H1 (cell line): Measurements from ENCODE around the gene IL16. TPM values are rescaled to one million over a fixed set of nuclear protein-coding genes. Genes with fewer than 3 reads are reported as not detected.

ENCODE experiments used
- CTCF ChIA-PET: fragments of 300-600 bp; sonication (Branson Sonifier 250); formaldehyde crosslinking; loops from one replicate; lab custom pipeline; 2021; ENCODE audit not compliant: partially characterized antibody; lab: Charles Lee
- POLR2A ChIA-PET: fragments of 300-600 bp; sonication (Branson Sonifier 250); formaldehyde crosslinking; loops from one replicate; lab custom pipeline; 2021; ENCODE audit warnings: inconsistent platforms; ENCODE audit not compliant: partially characterized antibody; lab: Charles Lee
- DNase-seq, 2 experiments: peaks; one replicate each; pipeline versions ENCODE4 v3.0.0 to v3.0.0-alpha.2; 2010 to 2022; ENCODE audit warnings: low spot score in 2 of 2, low read depth in 1 of 2, mixed read lengths in 1 of 2
- FAIRE-seq: peaks from 2 replicates; lab custom pipeline; 2011; peaks lifted over from hg19 to GRCh38; lab: Jason Lieb, UNC
- H2AFZ ChIP-seq: 2 replicates; pipeline ENCODE4 v1.8.1; 2012; ENCODE audit warnings: low read length, inconsistent platforms
- H2AK5ac ChIP-seq: 2 replicates; pipeline ENCODE4 v1.6.1; 2013; ENCODE audit warnings: low read depth, low read length
- H2BK120ac ChIP-seq: replicated peaks from 2 replicates; pipeline ENCODE3; 2013; ENCODE audit warnings: low read depth, low read length, inconsistent platforms
- H2BK12ac ChIP-seq: 2 replicates; pipeline ENCODE4 v1.6.1; 2013; ENCODE audit warnings: low read depth, low read length
- H2BK15ac ChIP-seq: 2 replicates; pipeline ENCODE4 v1.6.1; 2013; ENCODE audit warnings: low read length
- H2BK20ac ChIP-seq: 2 replicates; pipeline ENCODE4 v1.6.1; 2013; ENCODE audit warnings: low read length
- H2BK5ac ChIP-seq: 2 replicates; pipeline ENCODE4 v1.6.1; 2013; ENCODE audit warnings: low read depth, low read length
- H3K14ac ChIP-seq: 2 replicates; pipeline ENCODE4 v1.6.1; 2013; ENCODE audit warnings: inconsistent platforms; ENCODE audit not compliant: insufficient read length
- H3K18ac ChIP-seq: 2 replicates; pipeline ENCODE4 v1.6.1; 2013; ENCODE audit warnings: low read length; ENCODE audit errors: extremely low read depth
- H3K23ac ChIP-seq: 2 replicates; pipeline ENCODE4 v1.6.1; 2013; ENCODE audit warnings: inconsistent platforms; ENCODE audit not compliant: insufficient read length
- H3K23me2 ChIP-seq: 2 replicates; pipeline ENCODE4 v1.6.1; 2013; ENCODE audit warnings: low read depth, low read length
- H3K27ac ChIP-seq: 2 replicates; pipeline ENCODE4 v1.6.1; 2011; ENCODE audit warnings: low read depth, low read length, inconsistent platforms
- H3K27me3 ChIP-seq, 4 experiments: replicated peaks in 1 of 4; 1 replicate in 1 of 4; 2 replicates in 3 of 4; pipeline versions ENCODE4 v1.6.1 to v1.8.1; 2011 to 2013; ENCODE audit warnings: low read length in 3 of 4, mild to moderate bottlenecking in 3 of 4, inconsistent platforms in 2 of 4, mixed read lengths in 2 of 4, moderate library complexity in 1 of 4; ENCODE audit not compliant: control insufficient read depth in 3 of 4, insufficient read depth in 3 of 4; ENCODE audit errors: extremely low read depth in 1 of 4
- H3K36me3 ChIP-seq, 4 experiments: 2 replicates each; pipeline versions ENCODE4 v1.6.1 to v1.8.1; 2011 to 2013; ENCODE audit warnings: mild to moderate bottlenecking in 4 of 4, low read length in 3 of 4, moderate library complexity in 2 of 4, control low read depth in 1 of 4, inconsistent platforms in 1 of 4; ENCODE audit not compliant: insufficient read depth in 4 of 4, control insufficient read depth in 2 of 4
- H3K4ac ChIP-seq: replicated peaks from 2 replicates; pipeline ENCODE3; 2013; ENCODE audit warnings: low read length, low read depth, mixed read lengths, inconsistent platforms; ENCODE audit not compliant: insufficient read length
- H3K4me1 ChIP-seq, 4 experiments: replicated peaks in 1 of 4; 1 replicate in 1 of 4; 2 replicates in 3 of 4; pipeline versions ENCODE4 v1.6.1 to v1.8.1; 2011 to 2013; ENCODE audit warnings: low read length in 3 of 4, inconsistent platforms in 2 of 4, mixed read lengths in 1 of 4; ENCODE audit not compliant: insufficient read depth in 4 of 4, control insufficient read depth in 3 of 4
- H3K4me2 ChIP-seq, 2 experiments: 2 replicates each; pipeline versions ENCODE4 v1.6.1 to v1.8.1; 2011 to 2013; ENCODE audit warnings: low read depth in 2 of 2, low read length in 2 of 2, control low read depth in 1 of 2, inconsistent platforms in 1 of 2, mild to moderate bottlenecking in 1 of 2; ENCODE audit not compliant: insufficient read depth in 1 of 2
- H3K4me3 ChIP-seq, 4 experiments: fragments of 200-600, 300-600 bp in 1 of 4; sonication (generic), shearing (Covaris generic), sonication (Bioruptor Twin) in 1 of 4; 2 replicates each; pipeline versions ENCODE4 v1.5.1 to v1.8.1; 2011 to 2016; ENCODE audit warnings: low read length in 4 of 4, low read depth in 3 of 4, control low read depth in 2 of 4, inconsistent platforms in 2 of 4, mild to moderate bottlenecking in 2 of 4, mixed read lengths in 1 of 4, moderate library complexity in 1 of 4; ENCODE audit not compliant: insufficient read depth in 2 of 4; ENCODE audit errors: extremely low read depth in 1 of 4
- H3K56ac ChIP-seq: replicated peaks from 2 replicates; pipeline ENCODE3; 2013; ENCODE audit warnings: low read depth, mild to moderate bottlenecking, mixed read lengths, low read length, inconsistent platforms; ENCODE audit not compliant: insufficient read length
- H3K79me1 ChIP-seq: 2 replicates; pipeline ENCODE4 v1.6.1; 2013; ENCODE audit warnings: low read depth, low read length, control low read depth
- H3K79me2 ChIP-seq, 2 experiments: 2 replicates each; pipeline versions ENCODE4 v1.6.1 to v1.8.1; 2012 to 2013; ENCODE audit warnings: low read length in 2 of 2, mild to moderate bottlenecking in 2 of 2, inconsistent platforms in 1 of 2; ENCODE audit not compliant: insufficient read depth in 2 of 2, control insufficient read depth in 1 of 2
- H3K9ac ChIP-seq, 4 experiments: replicated peaks in 1 of 4; 1 replicate in 1 of 4; 2 replicates in 3 of 4; pipeline versions ENCODE4 v1.6.1 to v1.8.1; 2011 to 2013; ENCODE audit warnings: low read depth in 3 of 4, low read length in 3 of 4, control low read depth in 2 of 4, mild to moderate bottlenecking in 2 of 4, moderate library complexity in 2 of 4, inconsistent platforms in 1 of 4; ENCODE audit errors: extremely low read depth in 1 of 4
- H3K9me3 ChIP-seq, 2 experiments: 2 replicates each; pipeline versions ENCODE4 v1.6.1 to v1.8.1; 2012 to 2013; ENCODE audit warnings: mild to moderate bottlenecking in 2 of 2, moderate library complexity in 2 of 2, control low read depth in 1 of 2, inconsistent platforms in 1 of 2, low read depth in 1 of 2, low read length in 1 of 2, mixed read lengths in 1 of 2; ENCODE audit not compliant: insufficient read depth in 2 of 2
- H4K20me1 ChIP-seq, 2 experiments: replicated peaks in 1 of 2; 2 replicates each; pipeline versions ENCODE3 to v1.8.1; 2011 to 2013; ENCODE audit warnings: inconsistent platforms in 2 of 2, low read length in 2 of 2, mild to moderate bottlenecking in 1 of 2; ENCODE audit not compliant: insufficient read depth in 2 of 2, control insufficient read depth in 1 of 2
- H4K5ac ChIP-seq: 2 replicates; pipeline ENCODE4 v1.6.1; 2013; ENCODE audit warnings: low read length, low read depth, mixed read lengths, inconsistent platforms; ENCODE audit not compliant: insufficient read length
- H4K8ac ChIP-seq: 2 replicates; pipeline ENCODE4 v1.8.0; 2013; ENCODE audit warnings: mild to moderate bottlenecking, moderate library complexity, low read length, inconsistent platforms; ENCODE audit not compliant: insufficient read depth; ENCODE audit errors: extremely low read depth
- H4K91ac ChIP-seq: replicated peaks from 2 replicates; pipeline ENCODE3; 2013; ENCODE audit warnings: low read length, mixed read lengths, inconsistent platforms; ENCODE audit not compliant: insufficient read length
- CHD2 ChIP-seq: IDR thresholded peaks from 2 replicates; pipeline ENCODE4 v1.6.1; 2012; ENCODE audit warnings: low read length, improper control_type of control experiment
- EP300 ChIP-seq, 2 experiments: IDR thresholded peaks; 1 replicate in 1 of 2; 2 replicates in 1 of 2; pipeline ENCODE4 v1.6.1; 2011 to 2012; ENCODE audit warnings: low read depth in 2 of 2, low read length in 2 of 2, mild to moderate bottlenecking in 2 of 2, borderline replicate concordance in 1 of 2, inconsistent platforms in 1 of 2, moderate library complexity in 1 of 2
- HDAC6 ChIP-seq: IDR thresholded peaks from one replicate; pipeline ENCODE4 v1.7.1; 2012; ENCODE audit warnings: low read depth, mild to moderate bottlenecking, inconsistent platforms, low read length, moderate library complexity
- JUN ChIP-seq: IDR thresholded peaks from 2 replicates; pipeline ENCODE4 v1.6.1; 2011; ENCODE audit warnings: low read depth, mild to moderate bottlenecking, improper control_type of control experiment, low read length
- KDM5A ChIP-seq: fragments of 200-600 bp; IDR thresholded peaks from 2 replicates; pipeline ENCODE4 v1.7.1; 2012; ENCODE audit warnings: mild to moderate bottlenecking, low read length, inconsistent platforms, mixed read lengths
- SP2 ChIP-seq: IDR thresholded peaks from 2 replicates; pipeline ENCODE4 v1.6.1; 2012; ENCODE audit warnings: mild to moderate bottlenecking, low read length, inconsistent platforms
- WGBS, 2 experiments: shearing (Covaris generic) in 1 of 2; methylation state at CpG; one replicate each; pipeline versions ENCODE4 v1.1.6 to v1.1.7; 2013 to 2015; ENCODE audit warnings: low lambda C conversion rate in 2 of 2, mixed read lengths in 2 of 2, inconsistent platforms in 1 of 2, low coverage in 1 of 2, missing lambda C conversion rate in 1 of 2; ENCODE audit not compliant: insufficient replicate concordance in 2 of 2, insufficient coverage in 1 of 2, insufficient read length in 1 of 2; ENCODE audit errors: extremely low coverage in 1 of 2, missing lambda C conversion rate in 1 of 2; 5-methylcytosine and 5-hydroxymethylcytosine counted together
- polyA plus RNA-seq, 7 experiments: library from polyadenylated mRNA; depleted of rRNA in 3 of 7; stranded (reverse) in 5 of 7; unstranded in 2 of 7; fragments of >200 nt in 5 of 7; fragments of 200-250 nt in 2 of 7; gene quantifications; 1 replicate in 5 of 7; 2 replicates in 1 of 7; 4 replicates in 1 of 7; pipeline versions ENCODE4 v1.2.1 to v1.2.3, GENCODE V29; 2011 to 2013; ENCODE audit warnings: missing spikeins in 2 of 7, mixed read lengths in 2 of 7
- total RNA-seq: library from RNA; stranded (reverse); fragmentation: NEBNext Ultra II Directional; extraction: Animal tissue kit (Norgen Biotek cat#: 25700); gene quantifications from 2 replicates; pipeline ENCODE4 v1.2.1, GENCODE V29; 2021

The IL16 gene
- total and polyA plus RNA-seq, 2 of the 8 experiments (the other 6 are each of a cell fraction or from before 2014, with no cell fraction given) = 0.03 to 0.09 TPM

DNA sequence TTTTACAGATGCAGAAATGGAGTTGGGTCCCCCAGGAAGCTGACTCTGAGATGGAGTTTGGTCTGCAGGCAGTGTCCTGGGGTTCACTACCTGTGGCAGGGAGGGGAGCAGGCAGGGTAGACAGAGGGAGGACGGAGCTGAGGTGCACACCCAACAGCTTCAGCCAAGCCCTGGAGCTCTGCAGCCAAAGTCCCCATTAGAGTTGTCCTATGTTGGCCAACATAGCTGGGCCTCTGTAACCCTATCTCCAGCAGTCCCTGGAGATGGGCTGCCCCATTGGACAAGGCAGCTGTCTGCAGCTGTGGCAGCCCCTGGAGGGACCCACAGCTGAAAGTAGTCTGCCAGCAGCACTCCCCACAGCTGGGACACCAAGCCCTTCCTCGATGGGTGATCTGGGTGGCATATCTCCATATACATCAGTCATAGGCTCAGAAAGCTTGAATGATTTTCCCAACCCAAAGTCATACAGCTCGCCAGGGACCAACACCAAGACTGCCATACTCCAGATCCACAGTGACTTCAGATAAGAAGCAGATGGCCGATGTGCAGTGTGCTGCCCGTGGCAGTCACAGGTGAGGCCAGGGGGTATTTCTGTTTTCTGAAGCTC, 95.3 kb downstream of the IL16 start:
- H3K27me3 ChIP-seq = no peaks in the 10 kb centered on the region; a peak in 1 of 7 replicates
- TF ChIP-seq SP2 = no peak
- no peak for TF ChIP-seq JUN
- TF ChIP-seq KDM5A = no peak
- TF ChIP-seq CHD2 = no peak
- no peak for TF ChIP-seq EP300 (IDR thresholded peaks at IDR 0.05; ENCODE audit: borderline replicate concordance in 1 of 2, low read depth in 2 of 2, low read length in 2 of 2)
- TF ChIP-seq HDAC6 = no peak
- TF ChIP-seq, all 59 proteins: peak for 0
- H4K5ac ChIP-seq = no peak overlapping the region
- H2BK120ac ChIP-seq = no peak overlapping the region
- H3K79me2 ChIP-seq = no peaks in the 10 kb centered on the region
- H3K9me3 ChIP-seq = no peaks in the 10 kb centered on the region
- H2BK15ac ChIP-seq = no peak overlapping the region
- POLR2A ChIA-PET = no interaction called here
- H3K4ac ChIP-seq = no peak overlapping the region
- no peaks in the 10 kb centered on the region for H4K20me1 ChIP-seq
- no peak overlapping the region for H4K91ac ChIP-seq
- no peak overlapping the region for H3K56ac ChIP-seq
- H2BK20ac ChIP-seq = no peak overlapping the region
- H3K18ac ChIP-seq = no peak overlapping the region
- no peak overlapping the region for H4K8ac ChIP-seq
- H3K4me2 ChIP-seq = no peak overlapping the region
- H3K9ac ChIP-seq = no peak overlapping the region
- no peak for FAIRE-seq
- peaks cover 0 to 7% (median 4%) of the 10 kb centered on the region in 4 experiments; a peak in 4 of 7 replicates for H3K4me1 ChIP-seq
- no peak overlapping the region for H3K14ac ChIP-seq
- H2BK12ac ChIP-seq = no peak overlapping the region
- CTCF ChIA-PET = interaction anchor here (0.8 to 4.0 kb wide), 10 partner anchors 12 to 596 kb away, joined by 3 to 17 read pairs (median 4); no protein-coding TSS in a partner anchor
- no peak overlapping the region for H3K23ac ChIP-seq
- H3K4me3 ChIP-seq = no peak overlapping the region
- H3K36me3 ChIP-seq = no peaks in the 10 kb centered on the region
- H3K23me2 ChIP-seq = no peaks in the 10 kb centered on the region
- no peak for DNase-seq
- H3K79me1 ChIP-seq = no peaks in the 10 kb centered on the region
- WGBS, 2 experiments = 78% methylated on average over 5 of the region's 5 CpGs; no CpG with 5 or more reads in 1 of the 2 experiments
- no peak overlapping the region for H2BK5ac ChIP-seq
- no peak overlapping the region for H3K27ac ChIP-seq
- no peak overlapping the region for H2AFZ ChIP-seq
- no peak overlapping the region for H2AK5ac ChIP-seq
